HG03378 (cell line): ENCODE measurements around the gene GGT1.
"Not testable (repeated sequence)": the region's sequence is repeated elsewhere in the genome, so short reads cannot be mapped to it uniquely, and the experiment has no call there.

ENCODE experiments used
- ATAC-seq: cut with Tn5 transposase; IDR thresholded peaks from one replicate; pipeline ENCODE4 v1.9.1; 2021; ENCODE audit warnings: mild to moderate bottlenecking, moderate library complexity; ENCODE audit not compliant: unreplicated experiment

GGT1 gene

DNA sequence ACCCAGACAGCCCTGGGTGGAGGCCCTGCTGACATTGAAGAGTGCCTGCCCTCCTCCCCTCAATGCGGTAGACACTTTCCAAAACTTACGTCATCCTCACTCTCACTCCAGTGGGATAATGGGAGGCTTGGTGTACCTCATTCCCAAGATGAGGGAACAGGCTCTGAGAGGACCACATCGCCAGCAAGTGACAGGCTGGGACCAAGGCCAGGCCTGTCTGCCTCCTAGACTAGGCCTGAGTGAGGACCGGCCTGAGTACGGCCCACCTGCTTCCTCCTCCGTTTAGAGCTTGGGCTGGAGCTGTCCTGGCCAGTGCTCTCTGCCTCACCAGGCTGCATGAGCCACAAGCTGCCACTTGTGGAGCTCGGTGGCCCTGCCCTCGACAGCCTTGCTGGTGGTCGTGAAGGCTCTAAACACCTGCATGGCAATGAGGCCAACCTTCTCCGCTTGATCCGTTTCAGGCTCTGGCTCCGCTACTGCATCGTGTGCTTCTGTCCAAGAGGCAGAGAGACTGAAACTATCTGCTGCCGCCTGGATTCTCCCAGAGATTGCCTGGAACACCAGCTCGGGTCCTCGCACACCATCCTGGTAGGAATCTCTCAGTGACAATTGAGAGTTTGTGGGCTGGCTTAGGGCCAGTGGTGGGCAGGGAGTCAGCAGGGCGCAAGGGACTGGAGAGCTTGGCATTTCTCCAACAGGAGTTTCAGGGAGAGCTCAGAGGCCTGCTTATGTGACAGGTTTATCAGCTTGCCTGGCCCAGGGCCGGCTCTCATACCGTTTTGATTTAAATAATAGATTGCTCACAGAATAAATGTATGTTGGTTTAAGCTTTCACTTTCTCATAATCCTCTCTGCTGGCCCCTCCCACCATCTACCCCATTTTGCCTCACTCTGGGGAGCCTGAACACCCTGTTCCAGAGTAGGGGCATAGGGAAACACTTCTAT is 19.5 kb upstream of the GGT1 start:
- ATAC-seq, result no peak

GRCh38 chr22:24584166-24584790 is 18.7 kb upstream of the GGT1 start:
- no peak for ATAC-seq

DNA sequence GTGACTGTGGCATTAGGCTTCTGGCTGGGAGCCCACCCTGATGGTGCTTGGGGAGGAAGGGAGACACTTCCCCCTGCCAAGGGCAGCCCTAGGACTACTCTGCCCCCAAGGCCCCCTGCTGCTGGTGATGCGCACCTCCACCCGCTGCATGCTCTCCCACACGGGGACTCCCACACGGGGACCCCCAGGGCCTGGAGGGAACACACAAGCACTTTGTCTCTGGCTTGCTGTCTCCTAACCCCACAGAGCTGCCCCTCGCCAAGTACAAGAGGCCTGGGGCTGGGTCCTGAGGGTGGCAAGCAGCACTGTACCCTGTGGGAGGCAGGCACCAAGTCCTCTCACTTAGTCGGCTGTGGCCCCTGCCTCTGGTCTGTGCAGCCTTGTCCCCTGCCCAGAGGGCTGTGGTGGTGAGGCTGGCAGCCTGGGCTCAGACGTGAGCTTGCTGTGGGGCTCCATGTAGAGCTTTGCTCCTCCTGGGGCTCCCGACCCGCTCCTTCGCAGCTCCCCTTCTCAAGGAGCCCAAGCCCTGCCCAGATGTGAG is 18.1 kb upstream of the GGT1 start:
- ATAC-seq, result no peak

DNA sequence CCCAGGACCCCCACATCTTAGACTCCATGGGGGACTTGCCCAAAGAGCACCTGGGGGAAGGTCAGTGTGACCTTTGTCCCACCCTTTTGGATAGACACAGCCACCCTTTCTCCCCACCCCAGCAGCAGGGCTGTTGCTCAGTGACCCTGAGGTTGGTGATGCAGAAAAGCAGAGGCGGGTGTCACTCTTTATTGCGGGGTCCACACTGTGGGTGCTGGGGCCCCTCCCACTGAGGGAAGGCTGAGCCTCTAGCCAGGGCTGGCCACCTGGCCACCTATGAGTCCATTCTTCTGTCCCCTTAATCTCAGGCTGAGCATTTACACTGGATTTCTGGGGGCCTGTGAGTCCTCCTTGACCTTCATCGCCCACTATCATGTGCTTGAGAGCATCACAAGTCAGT is 17.5 kb upstream of the GGT1 start:
- no peak for ATAC-seq

GRCh38 chr22:24585927-24586546 is 17.0 kb upstream of the GGT1 start:
- ATAC-seq, result no peak

DNA sequence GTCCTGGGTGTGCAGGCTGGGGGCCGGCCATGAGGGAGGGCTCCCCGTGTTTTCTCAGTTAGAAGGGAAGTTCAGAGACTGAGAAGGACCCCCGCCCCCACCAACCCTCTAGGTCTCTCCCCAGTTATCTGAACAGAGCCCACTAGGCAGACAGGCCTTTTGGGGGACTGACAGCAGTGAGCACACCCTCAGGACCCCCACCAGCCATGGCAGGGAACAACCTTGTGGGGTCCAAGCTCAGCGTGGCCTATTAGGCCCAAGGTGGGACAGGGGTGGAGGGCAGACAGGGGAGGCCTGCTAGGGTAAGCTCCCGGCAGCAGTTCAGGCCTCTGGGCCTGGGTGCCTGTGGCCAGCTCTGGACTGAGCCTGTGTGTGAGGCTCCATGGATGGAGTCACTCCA is 15.7 kb upstream of the GGT1 start:
- no peak for ATAC-seq

DNA sequence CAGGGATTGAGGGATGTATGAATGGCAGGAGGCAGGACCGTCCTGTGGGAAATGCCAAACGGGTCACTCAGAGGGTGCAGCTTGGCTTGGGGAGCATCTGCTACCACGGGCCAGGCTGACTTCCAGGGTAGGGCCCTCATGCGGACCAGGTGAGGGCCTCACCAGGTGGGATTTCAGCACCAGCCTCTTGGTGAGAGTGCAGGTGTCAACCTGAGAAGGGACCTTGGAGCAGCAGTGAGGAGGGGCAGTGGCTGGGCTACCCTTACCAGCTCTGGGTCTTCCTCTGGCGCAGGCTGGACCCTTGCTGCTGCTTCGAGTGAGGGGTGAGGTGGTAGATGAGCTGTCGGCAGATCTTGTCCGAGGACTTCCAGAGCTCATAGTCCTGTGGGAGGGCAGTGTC is 15.0 kb upstream of the GGT1 start:
- no peak for ATAC-seq

- no peak for ATAC-seq
These were observed 14.6 kb upstream of the GGT1 start for GRCh38 chr22:24588381-24588756.

DNA sequence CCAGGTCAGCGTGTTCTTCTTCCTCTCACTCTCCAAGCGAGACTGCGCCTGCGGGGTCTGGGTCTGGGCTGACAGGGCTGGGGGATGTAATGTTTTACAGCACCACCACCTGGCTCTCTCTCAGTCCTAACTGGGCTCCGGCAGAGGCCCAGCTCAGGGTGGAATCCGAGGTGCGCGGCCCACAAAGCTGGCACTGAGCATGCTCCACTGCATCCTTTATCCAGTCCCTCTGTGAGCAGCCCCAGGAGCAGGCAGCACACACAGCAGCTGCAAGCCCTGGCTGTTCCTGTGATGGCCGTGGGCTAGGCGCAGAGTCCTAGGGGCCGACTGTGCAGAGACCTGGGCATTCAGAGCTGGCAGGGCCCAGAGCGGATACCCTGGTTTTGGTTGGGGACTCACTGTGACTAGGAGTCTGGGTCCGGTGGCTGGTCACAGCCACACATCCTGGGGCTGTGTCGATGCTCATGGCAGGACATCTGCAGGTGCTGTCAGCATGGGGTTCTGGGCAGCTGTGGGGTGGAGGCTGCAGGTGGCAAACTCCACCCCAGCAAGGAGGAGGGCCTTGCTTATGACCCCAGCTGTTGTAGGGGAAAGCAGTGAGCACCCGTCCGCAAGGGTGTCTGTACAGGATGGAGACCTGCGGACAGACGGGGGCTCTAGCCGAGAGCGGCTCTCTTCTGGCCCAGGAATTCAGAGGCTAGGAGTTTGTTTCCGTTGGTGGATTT is 14.1 kb upstream of the GGT1 start:
- no peak for ATAC-seq

- no peak for ATAC-seq
These were observed 13.4 kb upstream of the GGT1 start for GRCh38 chr22:24589518-24590030.

DNA sequence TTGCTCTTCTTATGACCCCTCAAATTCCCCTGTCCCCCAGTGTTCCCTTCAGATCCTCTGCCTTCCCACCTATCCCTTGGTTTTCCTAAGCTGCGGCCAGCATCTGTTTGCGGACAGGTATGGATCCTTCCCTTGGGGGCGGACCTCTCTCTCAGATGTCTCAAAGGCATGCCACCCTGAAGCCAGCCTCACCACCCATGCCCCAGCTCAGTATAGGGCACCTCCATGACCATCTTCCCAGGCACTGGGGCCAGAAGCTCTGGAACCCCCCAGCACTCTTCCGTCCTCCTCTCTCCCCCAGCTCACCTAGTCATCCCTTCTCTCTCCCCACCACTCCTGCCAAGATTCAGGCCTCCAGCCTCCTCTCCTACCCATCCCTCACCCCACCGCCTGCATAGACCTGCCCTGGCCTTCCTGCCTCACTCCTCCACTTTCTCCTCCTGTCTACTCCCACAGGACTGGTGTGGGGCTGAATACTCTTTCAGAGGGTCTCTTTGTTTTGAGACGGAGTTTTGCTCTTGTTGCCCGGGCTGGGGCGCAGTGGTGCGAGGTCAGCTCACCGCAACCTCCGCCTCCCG is 12.3 kb upstream of the GGT1 start:
- no peak for ATAC-seq

DNA sequence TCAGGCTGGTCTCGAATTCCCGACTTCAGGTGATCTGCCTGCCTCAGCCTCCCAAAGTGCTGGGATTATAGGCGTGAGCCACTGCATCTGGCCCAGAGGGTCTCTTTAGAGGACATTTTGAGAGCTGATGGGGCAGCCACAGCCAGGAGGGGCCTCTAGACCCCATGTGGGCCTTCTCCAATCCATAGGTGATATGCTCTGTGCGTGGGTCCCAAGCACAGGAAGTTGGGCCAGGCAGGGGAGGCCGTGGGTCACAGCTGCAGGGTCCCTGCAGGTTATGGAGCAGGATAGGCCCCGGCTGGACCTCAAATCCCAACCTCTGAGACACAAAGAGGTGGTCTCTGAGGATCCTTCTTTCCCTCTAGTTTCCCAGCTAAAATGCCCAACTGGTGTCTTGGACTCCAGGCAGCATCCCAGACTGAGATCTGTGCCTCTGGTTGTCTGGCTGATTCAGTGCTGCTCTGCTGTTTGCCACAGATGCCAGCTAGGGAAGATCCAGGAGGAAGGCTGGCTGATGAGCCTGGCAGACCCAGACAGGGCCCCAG is 11.6 kb upstream of the GGT1 start:
- ATAC-seq, result no peak

GRCh38 chr22:24592058-24592850 is 10.7 kb upstream of the GGT1 start:
- ATAC-seq, result no peak

GRCh38 chr22:24592851-24593558 is 10.0 kb upstream of the GGT1 start, which contains the start of gene LRRC75B:
LRRC75B (minus strand) TSS chr22:24593073; CDS start chr22:24593039, 34 bp downstream.
- ATAC-seq, result no peak

DNA sequence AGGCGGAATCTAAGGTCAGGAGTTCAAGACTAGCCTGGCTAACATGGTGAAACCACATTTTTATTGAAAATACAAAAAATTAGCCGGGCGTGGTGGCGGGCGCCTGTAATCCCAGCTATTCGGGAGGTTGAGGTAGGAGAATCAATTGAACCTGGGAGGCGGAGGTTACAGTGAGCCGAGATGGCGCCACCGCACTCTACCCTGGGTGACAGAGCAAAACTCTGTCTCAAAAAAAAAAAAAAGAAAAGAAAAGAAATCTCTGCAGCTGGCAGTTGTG is 9.5 kb upstream of the GGT1 start:
- ATAC-seq, result not testable (repeated sequence)

DNA sequence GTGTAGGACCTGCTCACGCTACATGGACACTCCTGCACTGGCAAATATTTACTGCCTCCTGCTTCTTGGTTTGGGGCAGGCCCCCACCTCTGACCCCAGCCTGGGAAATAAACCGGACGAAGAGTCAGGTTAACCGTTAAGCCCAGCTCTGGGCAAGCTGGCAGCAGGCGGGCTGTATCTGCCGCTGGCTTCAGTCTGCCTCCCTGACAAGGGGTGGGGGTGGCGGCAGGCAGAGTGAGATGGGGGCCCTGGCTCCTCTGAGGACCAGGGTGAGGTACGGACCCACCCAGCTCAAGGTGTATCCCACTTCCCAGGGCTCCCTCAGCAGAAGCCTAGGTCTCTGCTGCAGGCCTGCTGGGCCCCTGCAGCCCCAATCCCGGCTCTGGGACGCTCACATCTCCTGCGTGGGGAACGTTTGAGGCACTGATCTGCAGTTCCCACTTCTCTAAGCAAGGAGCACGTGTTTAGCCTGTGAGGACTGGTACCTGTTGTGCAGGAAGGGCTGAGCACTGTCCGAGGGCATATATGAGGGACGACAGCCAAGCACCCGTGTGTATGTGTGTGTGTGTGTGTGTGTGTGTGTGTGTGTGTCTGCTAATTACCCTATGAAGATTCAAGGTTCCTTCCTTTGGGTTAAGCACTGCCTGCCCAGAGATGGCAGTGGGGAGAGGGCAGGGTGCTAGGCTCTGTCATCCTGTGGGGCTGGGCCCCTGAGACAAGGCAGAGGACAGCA is 9.0 kb upstream of the GGT1 start:
- no peak for ATAC-seq

GRCh38 chr22:24594569-24595120 is 8.3 kb upstream of the GGT1 start:
- no peak for ATAC-seq

DNA sequence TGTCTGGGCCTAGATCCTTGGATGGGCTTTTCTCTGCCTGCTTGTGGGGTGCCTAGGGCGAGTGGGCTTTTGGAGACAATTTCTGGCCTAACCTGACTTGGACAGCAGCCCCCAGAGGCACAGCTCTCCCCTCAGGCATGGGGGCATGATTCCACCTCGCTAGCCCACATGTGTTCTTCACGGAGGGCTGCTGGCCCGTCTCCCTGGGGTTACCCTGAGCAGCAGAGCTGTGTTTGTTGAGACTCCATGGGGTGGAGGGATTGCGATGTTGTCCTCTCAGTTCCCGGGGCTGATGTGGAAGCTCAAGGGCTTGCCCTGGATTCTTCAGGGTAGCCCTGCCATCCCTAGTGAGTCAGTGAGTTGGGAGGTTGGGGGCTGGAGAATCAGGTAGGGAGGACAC is 7.8 kb upstream of the GGT1 start:
- ATAC-seq, result no peak
